ENCODE results near the gene KIF16B. TPM values are rescaled to one million over a fixed set of nuclear protein-coding genes. Genes with fewer than 3 reads are reported as not detected.

KIF16B gene
- total and polyA plus RNA-seq, 9 of the 15 experiments (the other 6 are each of a cell fraction or from before 2014, with no cell fraction given) = 1.00 to 10.6 (median 8.5) TPM

- TF ChIP-seq ZNF740 (CRISPR knock-in tag; IDR thresholded peaks at IDR 0.05) (no peak), ZNF740 (tag; IDR thresholded peaks at IDR 0.05) (no peak), ZNF830 (CRISPR knock-in tag; IDR thresholded peaks at IDR 0.05) (no peak)
Measured at GRCh38 chr20:16311756-16312155, 261.5 kb downstream of the KIF16B start (continued).

- CTCF ChIA-PET (ENCODE audit: low intra/inter-chr PET ratio) = no interaction called here
- 45% methylated on average over 2 of the region's 2 CpGs for WGBS (ENCODE audit: insufficient coverage, low coverage, missing lambda C conversion rate)
- intact Hi-C loops (cut with micrococcal nuclease) (no loop called here), in situ Hi-C loops (cut with MboI) (no loop called here)
- DNase-seq (ENCODE audit: extremely low read depth in 1 of 4, low spot score in 3 of 4) (no peak), FAIRE-seq (no peak), ATAC-seq (no peak)
- Histone ChIP-seq H3K4me1 (replicated peaks in 1 of 2; ENCODE audit: control insufficient read depth in 2 of 2, insufficient read depth in 2 of 2, low read length in 2 of 2) (no peaks in the 10 kb centered on the region), H3K4me3 (no peak overlapping the region), H3K9me1 (ENCODE audit: control insufficient read depth, insufficient read depth, low read length) (no peaks in the 10 kb centered on the region), H3K27me3 (ENCODE audit: control insufficient read depth in 2 of 2, insufficient read depth in 2 of 2, low read length in 2 of 2) (no peaks in the 10 kb centered on the region), H3K4me2 (ENCODE audit: insufficient read depth, low read length) (no peak overlapping the region), H2AFZ (ENCODE audit: low read depth, low read length) (no peak overlapping the region), H3K9ac (ENCODE audit: insufficient read depth in 1 of 2, low read depth in 2 of 2, low read length in 2 of 2) (no peak overlapping the region), H3K9me3 (replicated peaks; ENCODE audit: control insufficient read depth, insufficient read depth, low read depth, low read length) (no peaks in the 10 kb centered on the region), H3K36me3 (ENCODE audit: control insufficient read depth, insufficient read depth, low read length) (no peaks in the 10 kb centered on the region), H4K20me1 (replicated peaks; ENCODE audit: control insufficient read depth, insufficient read depth, low read length) (no peaks in the 10 kb centered on the region), H3K27ac (ENCODE audit: extremely low read depth, low read depth, low read length) (no peak overlapping the region), H3K79me2 (ENCODE audit: control insufficient read depth, insufficient read depth, low read length) (no peaks in the 10 kb centered on the region)
- no TSS peak for BruUV-seq (replicated peaks)
- POLR2A ChIA-PET = no interaction called here
- TF ChIP-seq POLR2B (IDR thresholded peaks at IDR 0.05; ENCODE audit: low read depth, partially characterized antibody) (no peak), HDAC8 (tag; IDR thresholded peaks at IDR 0.05) (no peak), SMAD4 (CRISPR knock-in tag; conservative IDR thresholded peaks at IDR 0.05) (no peak), ETV1 (tag; conservative IDR thresholded peaks at IDR 0.05; ENCODE audit: low read depth) (no peak)
Measured at GRCh38 chr20:16308754-16309153, 264.5 kb downstream of the KIF16B start.
